ENCODE results near the gene ZSWIM3. TPM values are rescaled to one million over a fixed set of nuclear protein-coding genes. Genes with fewer than 3 reads are reported as not detected.

The ZSWIM3 gene
- total and polyA plus RNA-seq, 2 of the 13 experiments (the other 11 are each of a cell fraction or from before 2014, with no cell fraction given): 5.2 to 5.8 TPM

DNA sequence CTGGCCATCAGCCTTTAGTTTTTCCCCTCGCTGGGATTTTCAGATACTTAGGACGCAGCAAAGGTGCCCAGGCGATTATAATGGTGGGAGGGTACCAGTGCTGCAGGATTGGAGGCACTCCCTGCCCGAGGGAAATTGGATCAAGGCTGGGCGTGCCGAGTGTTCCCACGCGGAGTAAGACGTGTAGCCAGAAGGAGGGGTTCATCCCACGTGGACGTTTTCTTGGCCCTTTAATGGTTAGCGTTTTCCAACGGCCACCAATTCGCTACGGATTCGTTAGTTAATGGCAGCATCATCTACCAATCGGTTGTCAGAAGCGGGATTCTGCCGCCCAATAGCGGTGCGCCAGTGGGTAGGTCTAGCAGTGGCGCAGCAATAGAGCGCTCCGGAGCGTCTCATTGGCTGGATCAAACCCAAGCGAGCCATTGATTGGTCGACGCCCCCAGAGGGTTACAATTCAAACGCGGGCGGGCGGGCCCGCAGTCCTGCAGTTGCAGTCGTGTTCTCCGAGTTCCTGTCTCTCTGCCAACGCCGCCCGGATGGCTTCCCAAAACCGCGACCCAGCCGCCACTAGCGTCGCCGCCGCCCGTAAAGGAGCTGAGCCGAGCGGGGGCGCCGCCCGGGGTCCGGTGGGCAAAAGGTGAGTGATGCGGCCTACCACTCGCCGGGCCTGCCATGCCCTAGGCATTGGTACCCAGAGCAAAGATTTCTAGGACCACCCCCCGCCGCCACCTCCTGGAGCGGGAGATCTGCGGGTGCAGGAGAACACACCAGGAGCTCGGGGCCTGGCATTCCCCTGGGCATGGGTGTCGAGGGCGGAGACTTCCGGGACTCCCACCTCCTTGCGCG lies 45.0 kb upstream of the ZSWIM3 start, which contains the start of gene UBE2C (continued):
- TF ChIP-seq RARA (CRISPR knock-in tag; IDR thresholded peaks at IDR 0.05): no peak
- TF ChIP-seq FOXP1 (IDR thresholded peaks at IDR 0.05): no peak
- no peak for TF ChIP-seq FOXP1 (CRISPR knock-in tag; IDR thresholded peaks at IDR 0.05)
- no peak for TF ChIP-seq SATB2 (CRISPR knock-in tag; IDR thresholded peaks at IDR 0.05)
- no peak for TF ChIP-seq NR2F2 (IDR thresholded peaks at IDR 0.05; ENCODE audit: borderline replicate concordance, low read depth)
- no peak for TF ChIP-seq NCOA2 (CRISPR knock-in tag; IDR thresholded peaks at IDR 0.05)
- no peak for TF ChIP-seq ZNF512 (CRISPR knock-in tag; IDR thresholded peaks at IDR 0.05)
- TF ChIP-seq DNMT1 (CRISPR knock-in tag; IDR thresholded peaks at IDR 0.05): peak; percentile 73; the same call in 1 of the 2 replicates
- TF ChIP-seq ARNT2 (CRISPR knock-in tag; IDR thresholded peaks at IDR 0.05; ENCODE audit: low read depth): peak; percentile 94
- TF ChIP-seq ARID5B (CRISPR knock-in tag; IDR thresholded peaks at IDR 0.05): no peak
- TF ChIP-seq, protein P1, sequence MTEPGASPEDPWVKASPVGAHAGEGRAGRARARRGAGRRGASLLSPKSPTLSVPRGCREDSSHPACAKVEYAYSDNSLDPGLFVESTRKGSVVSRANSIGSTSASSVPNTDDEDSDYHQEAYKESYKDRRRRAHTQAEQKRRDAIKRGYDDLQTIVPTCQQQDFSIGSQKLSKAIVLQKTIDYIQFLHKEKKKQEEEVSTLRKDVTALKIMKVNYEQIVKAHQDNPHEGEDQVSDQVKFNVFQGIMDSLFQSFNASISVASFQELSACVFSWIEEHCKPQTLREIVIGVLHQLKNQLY (CRISPR knock-in tag; IDR thresholded peaks at IDR 0.05): no peak
- no peak for TF ChIP-seq TCF7L2 (IDR thresholded peaks at IDR 0.05; ENCODE audit: low read depth, low read length)
- no peak for TF ChIP-seq PCBP2 (optimal IDR thresholded peaks at IDR 0.05; ENCODE audit: low read depth, low read length, poor library complexity, severe bottlenecking)
- no peak for TF ChIP-seq ZBTB7A (CRISPR knock-in tag; IDR thresholded peaks at IDR 0.05)
- peak; percentile 80; the same call in 1 of the 2 replicates for TF ChIP-seq CCDC6 (CRISPR knock-in tag; IDR thresholded peaks at IDR 0.05)
- TF ChIP-seq NCOR1 (IDR thresholded peaks at IDR 0.05; ENCODE audit: borderline replicate concordance, low read length): peak; percentile 56; the same call in 1 of the 2 replicates
- TF ChIP-seq ZNF501 (CRISPR knock-in tag; IDR thresholded peaks at IDR 0.05): no peak
- TF ChIP-seq LBX2 (CRISPR knock-in tag; IDR thresholded peaks at IDR 0.05; ENCODE audit: borderline replicate concordance): no peak
- no peak for TF ChIP-seq SYNCRIP (IDR thresholded peaks at IDR 0.05; ENCODE audit: insufficient read depth, low read depth, low read length)
- no peak for TF ChIP-seq NFKBIZ (CRISPR knock-in tag; IDR thresholded peaks at IDR 0.05)
- no peak for TF ChIP-seq ZBTB39 (CRISPR knock-in tag; IDR thresholded peaks at IDR 0.05)
- no peak for TF ChIP-seq ZNF207 (IDR thresholded peaks at IDR 0.05; ENCODE audit: borderline replicate concordance)

Data from HepG2 (cell line).